GM12878 (cell line): ENCODE results near the gene NRN1L. TPM values are rescaled to one million over a fixed set of nuclear protein-coding genes. Genes with fewer than 3 reads are reported as not detected.

Experiments
- ASH2L ChIP-seq: fragments of 300-600, 200-600 bp; sonication (generic); IDR thresholded peaks from 2 replicates; pipeline ENCODE4 v1.6.1; 2017; ENCODE audit warnings: low read depth, mild to moderate bottlenecking, borderline replicate concordance
- BCL11A ChIP-seq: IDR thresholded peaks from 2 replicates; pipeline ENCODE4 v1.6.1; 2011; ENCODE audit warnings: low read depth, low read length
- CBFB ChIP-seq: IDR thresholded peaks from 2 replicates; pipeline ENCODE4 v1.6.1; 2016; ENCODE audit warnings: antibody characterized with exemption, low read depth
- CHD1 ChIP-seq: IDR thresholded peaks from 2 replicates; pipeline ENCODE4 v1.6.1; 2012; ENCODE audit warnings: low read depth, low read length, improper control_type of control experiment
- FOXM1 ChIP-seq: IDR thresholded peaks from 2 replicates; pipeline ENCODE4 v1.6.1; 2012; ENCODE audit warnings: low read depth, mild to moderate bottlenecking, inconsistent platforms, low read length, moderate library complexity
- HDAC6 ChIP-seq: fragments of 200-600 bp; sonication (generic); IDR thresholded peaks from one replicate; pipeline ENCODE4 v1.8.0; 2017; ENCODE audit warnings: antibody characterized with exemption; ENCODE audit not compliant: unreplicated experiment
- KDM1A ChIP-seq: fragments of 200-600 bp; sonication (generic); IDR thresholded peaks from 2 replicates; pipeline ENCODE4 v1.6.1; 2016; ENCODE audit warnings: borderline replicate concordance
- LARP7 ChIP-seq: fragments of 450-650 bp; IDR thresholded peaks from 2 replicates; pipeline ENCODE4 v1.6.1; 2017; ENCODE audit warnings: mild to moderate bottlenecking
- MEF2B ChIP-seq: fragments of 450-650 bp; IDR thresholded peaks from 2 replicates; pipeline ENCODE4 v1.6.1; 2018; ENCODE audit warnings: mild to moderate bottlenecking, moderate library complexity; ENCODE audit not compliant: partially characterized antibody, poor library complexity, severe bottlenecking
- NR2C2 ChIP-seq: IDR thresholded peaks from 2 replicates; pipeline ENCODE4 v1.6.1; 2011; ENCODE audit warnings: borderline replicate concordance, low read depth; ENCODE audit not compliant: control insufficient read depth, insufficient read length
- NRF1 ChIP-seq: conservative IDR thresholded peaks from 2 replicates; pipeline ENCODE4 v1.6.1; 2011; ENCODE audit warnings: mild to moderate bottlenecking, low read depth, low read length, improper control_type of control experiment
- POU2F2 ChIP-seq: IDR thresholded peaks from 3 replicates; pipeline ENCODE4 v1.6.1; 2011; ENCODE audit warnings: low read depth, mild to moderate bottlenecking, low read length, borderline replicate concordance
- RFX5 ChIP-seq: IDR thresholded peaks from 2 replicates; pipeline ENCODE4 v1.6.1; 2011; ENCODE audit warnings: low read depth, low read length, improper control_type of control experiment
- TARDBP ChIP-seq: IDR thresholded peaks from 2 replicates; pipeline ENCODE4 v1.6.1; 2016; ENCODE audit warnings: borderline replicate concordance
- ZBED1 ChIP-seq: IDR thresholded peaks from 2 replicates; pipeline ENCODE4 v1.6.1; 2016; ENCODE audit warnings: borderline replicate concordance
- ZNF207 ChIP-seq: fragments of 450-650 bp; IDR thresholded peaks from 2 replicates; pipeline ENCODE4 v1.6.1; 2014; ENCODE audit warnings: antibody characterized with exemption, mild to moderate bottlenecking, borderline replicate concordance
- ZNF24 ChIP-seq: fragments of 450-650 bp; IDR thresholded peaks from 2 replicates; pipeline ENCODE4 v1.6.1; 2017; ENCODE audit warnings: antibody characterized with exemption, mild to moderate bottlenecking
- ZNF274 ChIP-seq: IDR thresholded peaks from one replicate; pipeline ENCODE4 v1.8.0; 2011; ENCODE audit not compliant: insufficient read length, insufficient read depth
- ZZZ3 ChIP-seq: IDR thresholded peaks from 2 replicates; pipeline ENCODE4 v1.6.1; 2011; ENCODE audit warnings: low read depth; ENCODE audit not compliant: control insufficient read depth, insufficient read length
- polyA plus RNA-seq, 11 experiments: library from polyadenylated mRNA; depleted of rRNA in 4 of 11; unstranded in 6 of 11; stranded (reverse) in 5 of 11; fragments of >200 nt; fragmentation: Nextera tagmentation in 4 of 11; fragmentation: Illumina TruSeq in 1 of 11; extraction: Ambion mirVana in 4 of 11; extraction: Trizol in 1 of 11; gene quantifications; 1 replicate in 1 of 11; 2 replicates in 10 of 11; pipeline versions ENCODE4 v1.2.1 to v1.2.3, GENCODE V29; 2011 to 2016; ENCODE audit warnings: inconsistent platforms in 2 of 11, missing spikeins in 2 of 11, low read depth in 1 of 11
- total RNA-seq, 4 experiments: library from RNA; depleted of rRNA in 3 of 4; stranded (reverse); fragments of >200 nt in 3 of 4; fragmentation: Illumina TruSeq in 1 of 4; extraction: Trizol in 1 of 4; gene quantifications; 2 replicates each; pipeline versions ENCODE4 v1.2.1 to v1.2.3, GENCODE V29; 2013 to 2021
- TF ChIP-seq, protein P1 (sequence below): fragments of 450-650 bp; IDR thresholded peaks from 2 replicates; pipeline ENCODE4 v1.6.1; 2017; ENCODE audit warnings: mild to moderate bottlenecking, moderate library complexity
- TF ChIP-seq, protein P2 (sequence below): IDR thresholded peaks from 2 replicates; pipeline ENCODE4 v1.6.1; 2012; ENCODE audit warnings: low read depth, low read length, improper control_type of control experiment
- TF ChIP-seq, protein P3 (sequence below): fragments of 450-650 bp; IDR thresholded peaks from 2 replicates; pipeline ENCODE4 v1.6.1; 2016; ENCODE audit warnings: mild to moderate bottlenecking
- TF ChIP-seq, protein P4 (sequence below): fragments of 450-650 bp; IDR thresholded peaks from 2 replicates; pipeline ENCODE4 v1.6.1; 2017; ENCODE audit warnings: low read depth, mild to moderate bottlenecking, moderate library complexity

Gene NRN1L
- total and polyA plus RNA-seq, 10 of the 15 experiments (the other 5 are each of a cell fraction or from before 2014, with no cell fraction given) = 0.11 to 0.99 (median 0.28) TPM; not detected in 3

DNA sequence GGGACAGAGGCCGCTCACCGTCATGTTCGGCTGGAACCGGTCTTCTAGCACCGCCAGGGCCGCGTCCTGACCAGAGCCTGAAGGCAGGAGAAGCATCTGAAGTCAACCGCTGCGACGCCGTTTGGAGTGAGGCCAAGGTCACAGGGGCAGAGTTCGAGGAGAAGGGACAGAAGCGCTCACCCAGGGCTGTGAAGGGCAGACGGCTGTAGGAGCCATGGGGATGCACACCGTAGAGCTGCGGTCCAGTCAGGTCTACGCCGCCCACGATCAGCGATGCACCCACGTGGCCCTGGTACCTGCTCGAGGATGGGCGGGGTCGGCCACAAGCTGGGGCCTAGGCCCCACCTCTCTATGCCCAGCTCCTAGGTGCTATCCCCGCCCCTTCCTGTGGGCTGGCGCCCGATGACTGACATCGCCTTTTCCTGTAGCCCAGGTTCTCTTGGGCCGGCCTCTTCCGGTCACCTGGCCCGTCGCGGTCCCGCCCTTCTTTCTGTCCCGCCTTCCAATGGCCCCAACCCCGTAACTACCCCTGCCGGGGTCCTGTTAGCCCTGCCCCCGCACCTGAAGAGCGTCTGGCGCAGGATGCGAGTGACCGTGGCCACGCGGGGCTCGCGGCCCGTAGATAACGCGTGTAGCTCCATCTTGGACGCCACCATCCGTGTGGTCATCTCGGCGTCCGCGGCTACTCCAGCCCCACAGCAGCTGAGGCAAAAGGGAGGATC, 50.9 kb downstream of the NRN1L start (continued):
- TF ChIP-seq ZNF24 (no peak), ZNF274 (no peak), ASH2L (no peak), NRF1 (no peak), ZNF207 (peak; percentile 36; the same call in 1 of the 2 replicates), TARDBP (no peak), NR2C2 (no peak), BCL11A (no peak), LARP7 (no peak; the same call in 1 of the 2 replicates), RFX5 (no peak), POU2F2 (no peak; the same call in 2 of the 3 replicates), KDM1A (no peak), CBFB (no peak; the same call in 1 of the 2 replicates), ZZZ3 (no peak), CHD1 (no peak), FOXM1 (no peak), HDAC6 (no peak), MEF2B (peak; percentile 10), ZBED1 (no peak)
- TF ChIP-seq, protein P1, sequence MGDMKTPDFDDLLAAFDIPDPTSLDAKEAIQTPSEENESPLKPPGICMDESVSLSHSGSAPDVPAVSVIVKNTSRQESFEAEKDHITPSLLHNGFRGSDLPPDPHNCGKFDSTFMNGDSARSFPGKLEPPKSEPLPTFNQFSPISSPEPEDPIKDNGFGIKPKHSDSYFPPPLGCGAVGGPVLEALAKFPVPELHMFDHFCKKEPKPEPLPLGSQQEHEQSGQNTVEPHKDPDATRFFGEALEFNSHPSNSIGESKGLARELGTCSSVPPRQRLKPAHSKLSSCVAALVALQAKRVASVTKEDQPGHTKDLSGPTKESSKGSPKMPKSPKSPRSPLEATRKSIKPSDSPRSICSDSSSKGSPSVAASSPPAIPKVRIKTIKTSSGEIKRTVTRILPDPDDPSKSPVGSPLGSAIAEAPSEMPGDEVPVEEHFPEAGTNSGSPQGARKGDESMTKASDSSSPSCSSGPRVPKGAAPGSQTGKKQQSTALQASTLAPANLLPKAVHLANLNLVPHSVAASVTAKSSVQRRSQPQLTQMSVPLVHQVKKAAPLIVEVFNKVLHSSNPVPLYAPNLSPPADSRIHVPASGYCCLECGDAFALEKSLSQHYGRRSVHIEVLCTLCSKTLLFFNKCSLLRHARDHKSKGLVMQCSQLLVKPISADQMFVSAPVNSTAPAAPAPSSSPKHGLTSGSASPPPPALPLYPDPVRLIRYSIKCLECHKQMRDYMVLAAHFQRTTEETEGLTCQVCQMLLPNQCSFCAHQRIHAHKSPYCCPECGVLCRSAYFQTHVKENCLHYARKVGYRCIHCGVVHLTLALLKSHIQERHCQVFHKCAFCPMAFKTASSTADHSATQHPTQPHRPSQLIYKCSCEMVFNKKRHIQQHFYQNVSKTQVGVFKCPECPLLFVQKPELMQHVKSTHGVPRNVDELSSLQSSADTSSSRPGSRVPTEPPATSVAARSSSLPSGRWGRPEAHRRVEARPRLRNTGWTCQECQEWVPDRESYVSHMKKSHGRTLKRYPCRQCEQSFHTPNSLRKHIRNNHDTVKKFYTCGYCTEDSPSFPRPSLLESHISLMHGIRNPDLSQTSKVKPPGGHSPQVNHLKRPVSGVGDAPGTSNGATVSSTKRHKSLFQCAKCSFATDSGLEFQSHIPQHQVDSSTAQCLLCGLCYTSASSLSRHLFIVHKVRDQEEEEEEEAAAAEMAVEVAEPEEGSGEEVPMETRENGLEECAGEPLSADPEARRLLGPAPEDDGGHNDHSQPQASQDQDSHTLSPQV = no peak
- TF ChIP-seq, protein P2, sequence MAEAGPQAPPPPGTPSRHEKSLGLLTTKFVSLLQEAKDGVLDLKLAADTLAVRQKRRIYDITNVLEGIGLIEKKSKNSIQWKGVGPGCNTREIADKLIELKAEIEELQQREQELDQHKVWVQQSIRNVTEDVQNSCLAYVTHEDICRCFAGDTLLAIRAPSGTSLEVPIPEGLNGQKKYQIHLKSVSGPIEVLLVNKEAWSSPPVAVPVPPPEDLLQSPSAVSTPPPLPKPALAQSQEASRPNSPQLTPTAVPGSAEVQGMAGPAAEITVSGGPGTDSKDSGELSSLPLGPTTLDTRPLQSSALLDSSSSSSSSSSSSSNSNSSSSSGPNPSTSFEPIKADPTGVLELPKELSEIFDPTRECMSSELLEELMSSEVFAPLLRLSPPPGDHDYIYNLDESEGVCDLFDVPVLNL = no peak
- TF ChIP-seq, protein P3, sequence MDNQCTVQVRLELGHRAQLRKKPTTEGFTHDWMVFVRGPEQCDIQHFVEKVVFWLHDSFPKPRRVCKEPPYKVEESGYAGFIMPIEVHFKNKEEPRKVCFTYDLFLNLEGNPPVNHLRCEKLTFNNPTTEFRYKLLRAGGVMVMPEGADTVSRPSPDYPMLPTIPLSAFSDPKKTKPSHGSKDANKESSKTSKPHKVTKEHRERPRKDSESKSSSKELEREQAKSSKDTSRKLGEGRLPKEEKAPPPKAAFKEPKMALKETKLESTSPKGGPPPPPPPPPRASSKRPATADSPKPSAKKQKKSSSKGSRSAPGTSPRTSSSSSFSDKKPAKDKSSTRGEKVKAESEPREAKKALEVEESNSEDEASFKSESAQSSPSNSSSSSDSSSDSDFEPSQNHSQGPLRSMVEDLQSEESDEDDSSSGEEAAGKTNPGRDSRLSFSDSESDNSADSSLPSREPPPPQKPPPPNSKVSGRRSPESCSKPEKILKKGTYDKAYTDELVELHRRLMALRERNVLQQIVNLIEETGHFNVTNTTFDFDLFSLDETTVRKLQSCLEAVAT = no peak
- TF ChIP-seq, protein P4, sequence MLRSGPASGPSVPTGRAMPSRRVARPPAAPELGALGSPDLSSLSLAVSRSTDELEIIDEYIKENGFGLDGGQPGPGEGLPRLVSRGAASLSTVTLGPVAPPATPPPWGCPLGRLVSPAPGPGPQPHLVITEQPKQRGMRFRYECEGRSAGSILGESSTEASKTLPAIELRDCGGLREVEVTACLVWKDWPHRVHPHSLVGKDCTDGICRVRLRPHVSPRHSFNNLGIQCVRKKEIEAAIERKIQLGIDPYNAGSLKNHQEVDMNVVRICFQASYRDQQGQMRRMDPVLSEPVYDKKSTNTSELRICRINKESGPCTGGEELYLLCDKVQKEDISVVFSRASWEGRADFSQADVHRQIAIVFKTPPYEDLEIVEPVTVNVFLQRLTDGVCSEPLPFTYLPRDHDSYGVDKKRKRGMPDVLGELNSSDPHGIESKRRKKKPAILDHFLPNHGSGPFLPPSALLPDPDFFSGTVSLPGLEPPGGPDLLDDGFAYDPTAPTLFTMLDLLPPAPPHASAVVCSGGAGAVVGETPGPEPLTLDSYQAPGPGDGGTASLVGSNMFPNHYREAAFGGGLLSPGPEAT = no peak; the same call in 1 of the 2 replicates
